Measurements from ENCODE around the gene SDR42E1.

Gene SDR42E1

DNA sequence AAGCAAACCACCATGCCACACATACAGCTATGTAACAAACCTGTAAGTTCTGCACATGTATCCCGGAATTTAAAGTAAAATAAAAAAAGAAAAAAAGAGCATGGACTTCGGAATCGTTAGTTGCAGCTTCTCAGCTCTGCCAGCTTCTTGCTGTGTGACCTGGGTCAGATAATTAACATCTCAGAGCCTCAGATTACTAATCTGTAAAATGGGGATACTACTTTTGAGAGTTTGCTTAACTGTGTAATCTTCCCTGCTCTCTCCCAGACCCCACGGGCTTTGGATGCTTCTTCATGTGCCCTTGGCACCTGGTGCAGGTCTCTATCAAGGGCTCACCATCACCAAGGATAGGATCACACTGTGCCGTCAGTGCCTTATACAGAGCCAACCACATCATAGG is 40.4 kb upstream of the SDR42E1 start:
- DNase-seq (ENCODE audit: insufficient read length, low spot score) (no peak), FAIRE-seq (no peak)
- TF ChIP-seq, protein P1, sequence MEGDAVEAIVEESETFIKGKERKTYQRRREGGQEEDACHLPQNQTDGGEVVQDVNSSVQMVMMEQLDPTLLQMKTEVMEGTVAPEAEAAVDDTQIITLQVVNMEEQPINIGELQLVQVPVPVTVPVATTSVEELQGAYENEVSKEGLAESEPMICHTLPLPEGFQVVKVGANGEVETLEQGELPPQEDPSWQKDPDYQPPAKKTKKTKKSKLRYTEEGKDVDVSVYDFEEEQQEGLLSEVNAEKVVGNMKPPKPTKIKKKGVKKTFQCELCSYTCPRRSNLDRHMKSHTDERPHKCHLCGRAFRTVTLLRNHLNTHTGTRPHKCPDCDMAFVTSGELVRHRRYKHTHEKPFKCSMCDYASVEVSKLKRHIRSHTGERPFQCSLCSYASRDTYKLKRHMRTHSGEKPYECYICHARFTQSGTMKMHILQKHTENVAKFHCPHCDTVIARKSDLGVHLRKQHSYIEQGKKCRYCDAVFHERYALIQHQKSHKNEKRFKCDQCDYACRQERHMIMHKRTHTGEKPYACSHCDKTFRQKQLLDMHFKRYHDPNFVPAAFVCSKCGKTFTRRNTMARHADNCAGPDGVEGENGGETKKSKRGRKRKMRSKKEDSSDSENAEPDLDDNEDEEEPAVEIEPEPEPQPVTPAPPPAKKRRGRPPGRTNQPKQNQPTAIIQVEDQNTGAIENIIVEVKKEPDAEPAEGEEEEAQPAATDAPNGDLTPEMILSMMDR (IDR thresholded peaks at IDR 0.05; ENCODE audit: insufficient read depth, missing control alignments): no peak

DNA sequence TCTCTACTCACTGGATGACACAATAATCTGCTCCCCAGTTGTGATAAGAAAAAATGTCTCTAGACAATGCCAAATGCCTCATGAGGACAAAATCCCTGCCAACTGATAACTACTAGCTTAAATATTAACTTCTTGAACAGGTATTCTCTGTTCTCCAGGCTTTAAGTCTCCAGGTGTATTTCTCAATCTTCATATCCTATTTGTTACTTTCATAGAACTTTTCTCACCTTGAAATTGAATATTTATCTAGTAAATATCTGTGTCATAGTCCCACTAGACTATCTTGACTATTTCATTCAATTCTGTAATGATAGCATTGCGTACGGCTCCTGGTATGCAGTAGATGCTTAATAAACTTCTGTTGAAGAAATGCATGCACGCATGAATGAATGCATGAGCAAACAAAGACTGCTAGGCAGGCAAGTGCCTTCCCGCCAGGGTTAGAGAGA is 39.7 kb upstream of the SDR42E1 start:
- DNase-seq (ENCODE audit: insufficient read length, low spot score) (no peak), FAIRE-seq (no peak)
- TF ChIP-seq, protein P1 (IDR thresholded peaks at IDR 0.05; ENCODE audit: insufficient read depth, missing control alignments): no peak

DNA sequence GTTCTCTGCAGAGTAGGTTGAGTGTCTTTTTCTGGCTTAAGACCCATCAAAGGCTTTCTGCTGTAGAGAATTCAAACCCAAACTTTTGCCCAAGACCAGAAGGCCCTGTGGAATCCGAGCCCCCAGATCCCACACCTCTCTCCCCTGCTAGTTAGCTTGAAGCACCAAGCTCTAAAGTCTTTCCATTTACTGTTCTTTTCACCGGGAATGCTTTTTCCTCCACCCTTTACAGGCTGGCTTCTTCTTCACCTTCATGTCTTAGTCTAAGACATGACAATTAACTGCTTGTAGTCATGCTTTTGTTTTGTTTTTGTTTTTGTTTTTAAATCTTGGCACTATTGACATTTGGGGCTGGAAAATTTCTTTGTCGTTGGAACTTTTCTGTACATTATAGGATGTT is 39.2 kb upstream of the SDR42E1 start:
- DNase-seq (ENCODE audit: insufficient read length, low spot score) (no peak), FAIRE-seq (no peak)
- TF ChIP-seq, protein P1 (IDR thresholded peaks at IDR 0.05; ENCODE audit: insufficient read depth, missing control alignments): no peak

DNA sequence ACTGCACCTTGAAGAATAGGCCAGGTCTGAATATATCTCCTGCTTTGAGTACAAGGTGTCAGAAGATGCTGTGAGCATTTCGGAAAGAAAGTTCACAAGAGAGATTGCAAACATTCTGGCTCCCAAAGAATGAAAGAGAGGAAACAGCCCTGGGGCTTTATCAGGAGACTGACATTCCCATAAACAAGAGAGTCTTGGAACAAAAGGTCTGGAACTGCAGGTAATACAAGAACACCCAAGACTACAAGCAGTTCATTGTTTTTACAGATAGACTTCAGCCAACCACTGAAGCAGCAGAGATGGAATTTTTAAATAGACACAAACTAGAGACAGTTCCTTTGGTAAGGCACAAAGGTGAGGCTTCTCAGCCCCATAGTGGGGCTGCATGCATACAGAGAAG is 38.2 kb upstream of the SDR42E1 start:
- DNase-seq (ENCODE audit: insufficient read length, low spot score): no peak
- FAIRE-seq: no peak
- TF ChIP-seq, protein P1 (IDR thresholded peaks at IDR 0.05; ENCODE audit: insufficient read depth, missing control alignments): no peak

DNA sequence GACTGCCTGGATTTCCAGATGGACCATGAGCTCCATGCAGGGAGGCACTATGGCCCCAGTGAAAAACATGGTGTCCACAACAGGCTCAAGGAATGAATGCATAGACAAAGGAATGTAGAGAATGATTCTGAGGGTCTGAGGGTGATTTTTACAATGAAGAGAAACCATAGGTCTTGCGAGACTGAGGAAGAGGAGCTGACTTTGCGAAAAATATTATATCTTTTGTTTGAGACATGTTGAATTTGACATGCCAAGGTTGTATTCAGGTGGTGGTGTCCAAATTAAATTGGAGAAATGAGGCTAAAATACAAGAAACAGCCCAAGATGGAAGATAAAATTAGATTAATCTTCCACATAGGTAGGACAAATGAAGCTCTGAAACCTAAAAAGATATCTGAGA is 36.5 kb upstream of the SDR42E1 start:
- DNase-seq (ENCODE audit: insufficient read length, low spot score) (no peak), FAIRE-seq (no peak)
- TF ChIP-seq, protein P1 (IDR thresholded peaks at IDR 0.05; ENCODE audit: insufficient read depth, missing control alignments): no peak

DNA sequence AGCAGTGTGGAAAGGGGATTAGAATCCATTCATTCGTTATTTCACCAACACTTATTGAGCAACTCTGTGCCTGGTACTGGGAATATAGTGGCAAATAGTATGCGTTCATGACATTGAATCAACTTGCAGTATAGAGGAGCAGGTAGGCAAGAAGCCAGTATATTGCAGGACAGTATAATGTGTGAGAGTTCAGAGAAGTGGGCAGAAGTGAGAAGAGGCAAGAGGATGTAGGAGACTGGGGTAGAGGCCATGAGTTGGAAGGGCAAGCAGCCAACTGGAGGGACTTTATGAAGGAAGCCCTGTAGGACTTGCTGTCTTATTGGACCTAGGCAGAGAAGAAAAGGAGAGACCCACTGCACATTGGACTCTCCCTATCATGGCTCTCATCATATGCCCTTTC is 36.1 kb upstream of the SDR42E1 start:
- FAIRE-seq: no peak
- TF ChIP-seq, protein P1 (IDR thresholded peaks at IDR 0.05; ENCODE audit: insufficient read depth, missing control alignments): no peak
- DNase-seq (ENCODE audit: insufficient read length, low spot score): no peak

DNA sequence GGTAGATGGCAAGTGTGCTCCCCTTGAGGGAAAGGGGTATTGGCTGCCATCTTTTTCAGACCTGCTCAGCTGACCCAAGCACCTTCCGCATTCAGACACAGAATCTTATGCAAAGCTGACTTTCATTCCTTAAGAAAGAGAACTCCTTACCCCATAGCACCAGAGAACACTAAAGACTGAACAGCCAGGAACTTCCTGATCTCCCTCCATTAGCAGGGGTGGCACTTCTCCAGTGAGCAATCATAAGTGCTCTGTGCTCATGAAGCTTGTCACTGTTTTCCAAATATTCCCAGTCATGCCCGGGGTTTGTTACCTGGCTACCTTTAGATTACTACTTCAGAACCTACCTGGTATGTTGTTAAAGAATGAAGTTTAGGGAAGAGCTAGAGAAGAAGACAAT is 35.7 kb upstream of the SDR42E1 start:
- FAIRE-seq (no peak), DNase-seq (ENCODE audit: insufficient read length, low spot score) (no peak)
- TF ChIP-seq, protein P1 (IDR thresholded peaks at IDR 0.05; ENCODE audit: insufficient read depth, missing control alignments): no peak
